Activated T-cell treated with anti-CD3 and anti-CD28 coated beads, Interleukin-2, amount 50 U/mL, for 4 hours (primary cell): Measurements from ENCODE around the gene IMP4. TPM values are rescaled to one million over a fixed set of nuclear protein-coding genes. Genes with fewer than 3 reads are reported as not detected.

Source experiments
- ATAC-seq, 2 donors: fragments of 200-7000 bp; cut with Tn5 transposase; one replicate each; pipeline ENCODE4 v1.10.0; 2021
- DNase-seq: peaks from one replicate; pipeline ENCODE4 v3.0.0-alpha.2; 2020
- H3K27me3 Mint-ChIP-seq: one replicate; pipeline ENCODE4 v1.8.0; 2021; ENCODE audit warnings: low read depth, mixed read lengths
- H3K36me3 Mint-ChIP-seq: one replicate; pipeline ENCODE4 v1.8.0; 2022; ENCODE audit warnings: mixed read lengths; ENCODE audit not compliant: insufficient read depth
- H3K4me1 Mint-ChIP-seq: one replicate; pipeline ENCODE4 v1.8.0; 2021; ENCODE audit warnings: low read depth, mixed read lengths
- H3K4me3 Mint-ChIP-seq: one replicate; pipeline ENCODE4 v1.8.0; 2021; ENCODE audit warnings: mild to moderate bottlenecking, moderate library complexity, mixed read lengths
- H3K9me3 Mint-ChIP-seq: one replicate; pipeline ENCODE4 v1.8.0; 2021; ENCODE audit warnings: mixed read lengths
- total RNA-seq, 3 donors: library from RNA; stranded (reverse); gene quantifications; one replicate each; pipeline ENCODE4 v1.2.1, GENCODE V29; 2021

Gene IMP4
- total RNA-seq, 3 donors from 2014 or later, result 316 to 326 (median 319) TPM

DNA sequence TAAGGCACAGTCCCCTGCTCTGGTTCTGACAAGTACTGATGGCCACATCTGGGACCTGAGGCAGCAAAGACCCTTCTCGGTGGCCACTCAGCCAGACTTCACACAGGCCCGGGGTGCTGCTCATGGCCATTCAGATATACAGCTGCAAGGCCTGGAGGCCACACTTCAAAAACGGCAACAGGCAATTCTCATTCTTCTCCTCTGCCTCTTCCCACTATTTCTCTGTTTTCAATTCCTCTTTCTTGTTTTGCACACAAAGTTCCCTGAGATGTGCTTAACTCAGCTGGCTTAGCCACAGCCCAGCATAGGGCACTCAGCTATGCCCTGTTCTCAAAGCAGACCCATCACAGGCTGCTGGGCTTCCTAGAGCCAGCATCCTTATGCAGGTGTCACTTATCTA lies 43.0 kb downstream of the IMP4 start:
- no peaks in the 10 kb centered on the region for H3K27me3 Mint-ChIP-seq
- H3K4me3 Mint-ChIP-seq, result no peak overlapping the region
- DNase-seq (no peak), ATAC-seq (no peak)
- H3K4me1 Mint-ChIP-seq, result no peaks in the 10 kb centered on the region
- peaks cover 9% of the 10 kb centered on the region for H3K36me3 Mint-ChIP-seq
- H3K9me3 Mint-ChIP-seq, result no peaks in the 10 kb centered on the region

DNA sequence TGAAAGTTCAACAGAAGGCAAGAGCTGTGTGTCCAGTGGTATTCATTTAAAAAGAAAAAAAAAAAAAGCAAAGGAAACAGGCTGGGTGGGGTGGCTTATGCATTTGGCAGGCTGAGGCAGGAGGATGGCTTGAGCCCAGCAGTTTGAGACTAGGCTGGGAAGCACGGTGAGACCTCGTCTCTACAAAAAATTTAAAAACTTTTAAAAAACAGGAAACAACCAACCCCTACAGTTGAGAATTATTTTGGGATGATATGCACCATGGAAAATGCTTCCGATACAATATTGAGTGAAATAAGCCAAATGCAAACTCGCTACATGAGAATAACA lies 44.3 kb downstream of the IMP4 start:
- H3K4me1 Mint-ChIP-seq, result peaks cover 6% of the 10 kb centered on the region
- peaks cover 5% of the 10 kb centered on the region for H3K27me3 Mint-ChIP-seq
- peaks cover 9% of the 10 kb centered on the region for H3K36me3 Mint-ChIP-seq

DNA sequence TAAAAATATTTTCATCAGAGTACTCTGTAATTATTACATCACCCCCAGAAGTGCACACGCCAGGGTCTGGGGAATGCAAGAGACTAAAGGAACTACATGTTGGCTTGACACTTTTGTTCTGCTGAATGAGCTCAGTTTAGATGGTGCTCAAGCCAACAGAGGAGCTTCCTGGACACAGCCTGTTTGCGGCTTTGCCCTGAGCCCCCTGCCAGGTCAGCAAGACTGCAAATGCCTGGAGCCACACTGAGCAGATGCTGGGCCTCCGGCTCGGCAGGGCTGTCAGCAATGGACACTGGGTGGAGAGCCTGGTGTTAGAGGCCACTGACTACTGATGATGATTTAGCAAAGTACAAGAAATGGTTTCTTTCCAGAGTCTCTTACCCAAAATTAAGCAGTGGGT lies 45.1 kb downstream of the IMP4 start:
- no peak for ATAC-seq
- H3K9me3 Mint-ChIP-seq, result no peaks in the 10 kb centered on the region
- peaks cover 6% of the 10 kb centered on the region for H3K27me3 Mint-ChIP-seq
- peaks cover 2% of the 10 kb centered on the region for H3K36me3 Mint-ChIP-seq
- H3K4me1 Mint-ChIP-seq, result peaks cover 6% of the 10 kb centered on the region
- no peak for DNase-seq
- no peak overlapping the region for H3K4me3 Mint-ChIP-seq

More for the DNA sequence above, 44.3 kb downstream of the IMP4 start:
- ATAC-seq, result no peak
- H3K9me3 Mint-ChIP-seq, result no peaks in the 10 kb centered on the region
- DNase-seq, result no peak
- no peak overlapping the region for H3K4me3 Mint-ChIP-seq

DNA sequence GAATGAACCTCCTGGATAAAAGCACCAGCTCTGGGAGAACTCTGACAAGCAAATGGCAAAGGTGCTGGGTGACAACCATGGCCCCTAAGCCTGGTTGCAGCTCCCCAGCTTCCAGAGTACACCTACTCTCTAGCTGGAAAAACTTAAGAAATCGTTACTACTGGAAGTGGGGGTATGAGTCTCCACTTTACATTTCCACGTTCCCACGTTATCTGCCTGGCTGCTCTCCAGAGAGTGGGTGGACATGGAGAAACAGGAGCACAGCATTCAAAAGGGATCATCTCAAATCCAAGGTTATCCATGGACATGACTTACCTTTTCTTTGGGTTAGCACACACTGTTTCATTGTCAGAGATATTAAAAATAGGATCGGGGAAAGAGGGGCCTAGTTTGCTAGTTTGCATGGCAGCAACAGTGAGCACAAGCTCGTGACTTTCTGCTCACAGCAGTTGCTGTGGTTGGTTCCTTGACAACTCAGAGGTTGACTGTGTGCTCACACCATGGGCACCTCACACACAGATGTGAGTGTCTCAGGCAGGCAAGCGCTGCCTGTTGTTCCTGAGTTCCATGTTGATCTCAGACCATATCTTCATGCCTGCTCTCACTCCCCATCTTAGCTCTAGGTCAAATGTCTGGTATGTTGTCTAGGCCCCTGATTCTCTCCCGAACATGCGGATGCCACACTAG lies 45.7 kb downstream of the IMP4 start:
- Mint-ChIP-seq H3K36me3 (no peaks in the 10 kb centered on the region), H3K4me1 (peaks cover 6% of the 10 kb centered on the region), H3K27me3 (peaks cover 7% of the 10 kb centered on the region), H3K4me3 (no peak overlapping the region), H3K9me3 (no peaks in the 10 kb centered on the region)
- DNase-seq, result no peak
- ATAC-seq, result no peak

DNA sequence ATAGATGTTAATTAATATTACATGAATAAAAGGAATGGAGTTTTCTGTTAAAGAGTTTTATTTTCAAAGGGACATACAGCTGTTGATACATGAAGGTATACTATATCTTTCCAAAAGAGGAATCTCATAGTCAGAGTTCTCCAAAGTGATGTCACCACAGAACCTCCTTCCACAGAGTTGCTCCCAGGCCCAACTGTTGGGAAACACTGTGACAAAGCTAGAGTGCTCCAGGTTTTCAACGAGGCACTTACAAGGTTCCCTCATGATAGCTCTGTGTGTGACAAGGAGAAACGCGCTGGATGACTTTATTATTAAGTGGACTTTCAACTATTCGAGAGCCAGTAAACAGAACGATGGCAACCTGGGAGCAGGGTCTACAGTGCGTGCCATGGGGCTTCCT lies 46.7 kb downstream of the IMP4 start:
- ATAC-seq, result no peak
- no peak for DNase-seq
- Mint-ChIP-seq H3K36me3 (no peaks in the 10 kb centered on the region), H3K4me1 (peaks cover 6% of the 10 kb centered on the region), H3K4me3 (no peak overlapping the region), H3K27me3 (peaks cover 7% of the 10 kb centered on the region), H3K9me3 (no peaks in the 10 kb centered on the region)

DNA sequence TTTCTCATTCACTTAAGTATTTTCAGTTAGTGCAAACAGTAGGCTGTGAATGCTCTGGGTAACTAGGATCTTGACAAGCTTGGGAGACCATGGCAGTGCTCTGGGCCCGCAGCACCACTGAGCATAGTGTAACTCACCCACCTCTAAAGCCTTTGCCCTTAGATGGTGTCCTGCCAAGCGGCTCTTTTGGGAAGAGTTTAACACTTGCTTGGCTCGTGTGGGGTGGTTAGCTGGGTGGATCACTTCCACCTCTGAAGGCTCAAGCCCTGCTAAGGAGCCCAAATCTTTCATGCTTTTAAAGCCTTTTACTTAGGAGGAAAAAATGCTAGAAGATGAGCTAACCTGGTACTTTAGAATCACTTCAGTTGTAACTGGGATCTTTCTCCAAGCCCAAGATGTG lies 47.1 kb downstream of the IMP4 start:
- H3K36me3 Mint-ChIP-seq, result no peaks in the 10 kb centered on the region
- no peaks in the 10 kb centered on the region for H3K9me3 Mint-ChIP-seq
- H3K4me1 Mint-ChIP-seq, result peaks cover 6% of the 10 kb centered on the region
- DNase-seq (no peak), ATAC-seq (no peak)
- H3K27me3 Mint-ChIP-seq, result peaks cover 7% of the 10 kb centered on the region
- peak overlapping the region; percentile 37 for H3K4me3 Mint-ChIP-seq

DNA sequence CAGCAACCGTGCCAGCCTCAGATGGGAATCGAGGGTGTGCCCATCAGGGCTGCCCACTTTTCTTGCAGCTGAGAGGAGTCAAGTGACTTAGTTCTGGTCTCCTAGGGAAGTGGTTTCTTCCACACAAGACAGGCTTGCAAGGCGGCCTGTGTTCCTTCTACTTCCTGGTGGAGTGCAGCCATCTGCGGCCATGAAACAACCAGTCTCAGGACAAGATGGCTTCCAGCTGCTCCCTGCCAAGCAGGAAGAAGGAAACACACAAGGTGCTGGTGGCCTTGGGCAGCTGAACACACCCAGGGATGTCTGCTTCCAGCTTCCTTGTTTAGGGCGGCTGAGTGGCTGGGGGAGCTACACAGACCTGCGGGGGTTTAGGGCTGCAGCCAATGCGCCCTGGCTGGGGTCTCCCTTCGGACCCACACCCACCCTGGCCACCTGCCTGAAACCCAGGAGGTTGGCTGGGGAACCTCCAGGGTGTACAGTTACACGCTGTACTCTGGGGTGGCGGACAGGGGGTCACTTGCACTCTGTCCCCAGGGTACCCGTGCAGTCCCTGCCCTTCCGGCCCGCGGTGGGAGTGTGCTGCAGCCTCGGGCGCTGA lies 47.9 kb downstream of the IMP4 start:
- ATAC-seq (no peak), DNase-seq (no peak)
- H3K9me3 Mint-ChIP-seq, result no peaks in the 10 kb centered on the region
- H3K4me1 Mint-ChIP-seq, result peaks cover 6% of the 10 kb centered on the region
- no peaks in the 10 kb centered on the region for H3K36me3 Mint-ChIP-seq
- H3K4me3 Mint-ChIP-seq, result peak overlapping the region; percentile 82
- peaks cover 7% of the 10 kb centered on the region for H3K27me3 Mint-ChIP-seq

DNA sequence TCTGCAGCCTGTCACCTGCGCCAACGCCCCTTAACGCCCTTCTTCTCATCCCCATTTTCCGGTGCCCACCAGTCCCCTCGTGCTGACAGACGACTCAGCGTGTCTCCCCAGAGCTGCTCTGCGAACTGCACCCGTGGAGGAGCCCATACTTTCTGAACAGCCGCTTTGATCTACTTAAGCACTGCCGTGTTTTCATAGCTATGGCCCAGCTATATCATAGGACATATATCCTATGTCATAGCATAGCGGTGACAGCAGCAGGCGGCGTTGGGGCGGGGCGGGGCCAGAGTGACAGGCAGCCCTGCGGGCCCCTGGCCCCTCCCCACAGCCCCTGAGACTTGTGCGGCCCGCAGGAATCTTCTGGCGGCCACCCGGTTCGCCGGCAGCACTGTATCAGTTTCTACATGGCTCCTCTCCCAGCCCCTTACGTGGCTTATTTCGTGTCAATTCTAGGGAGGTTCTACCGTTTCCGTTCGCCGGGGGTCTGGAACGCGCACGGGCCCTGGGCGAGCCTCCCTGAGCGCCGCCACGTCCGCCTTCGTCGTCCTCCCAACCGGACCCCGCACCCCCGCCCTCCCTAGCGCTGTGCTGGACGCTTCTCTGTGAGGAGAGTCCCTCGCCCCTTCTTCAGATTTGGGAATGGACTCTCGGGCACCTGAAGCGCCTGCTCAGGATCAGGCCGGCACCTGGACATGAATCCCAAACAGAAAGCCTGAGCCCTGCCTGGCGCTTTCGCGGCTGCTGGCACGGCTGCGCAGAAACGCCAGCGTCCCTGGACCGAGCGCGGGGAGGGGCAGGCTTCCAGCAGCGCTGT lies 48.6 kb downstream of the IMP4 start:
- Mint-ChIP-seq H3K27me3 (peaks cover 9% of the 10 kb centered on the region), H3K4me1 (peaks cover 6% of the 10 kb centered on the region), H3K9me3 (no peaks in the 10 kb centered on the region), H3K36me3 (no peaks in the 10 kb centered on the region), H3K4me3 (peak overlapping the region; percentile 82)
- DNase-seq, result peak; percentile 49
- ATAC-seq, result peak; percentile 98 to 99

DNA sequence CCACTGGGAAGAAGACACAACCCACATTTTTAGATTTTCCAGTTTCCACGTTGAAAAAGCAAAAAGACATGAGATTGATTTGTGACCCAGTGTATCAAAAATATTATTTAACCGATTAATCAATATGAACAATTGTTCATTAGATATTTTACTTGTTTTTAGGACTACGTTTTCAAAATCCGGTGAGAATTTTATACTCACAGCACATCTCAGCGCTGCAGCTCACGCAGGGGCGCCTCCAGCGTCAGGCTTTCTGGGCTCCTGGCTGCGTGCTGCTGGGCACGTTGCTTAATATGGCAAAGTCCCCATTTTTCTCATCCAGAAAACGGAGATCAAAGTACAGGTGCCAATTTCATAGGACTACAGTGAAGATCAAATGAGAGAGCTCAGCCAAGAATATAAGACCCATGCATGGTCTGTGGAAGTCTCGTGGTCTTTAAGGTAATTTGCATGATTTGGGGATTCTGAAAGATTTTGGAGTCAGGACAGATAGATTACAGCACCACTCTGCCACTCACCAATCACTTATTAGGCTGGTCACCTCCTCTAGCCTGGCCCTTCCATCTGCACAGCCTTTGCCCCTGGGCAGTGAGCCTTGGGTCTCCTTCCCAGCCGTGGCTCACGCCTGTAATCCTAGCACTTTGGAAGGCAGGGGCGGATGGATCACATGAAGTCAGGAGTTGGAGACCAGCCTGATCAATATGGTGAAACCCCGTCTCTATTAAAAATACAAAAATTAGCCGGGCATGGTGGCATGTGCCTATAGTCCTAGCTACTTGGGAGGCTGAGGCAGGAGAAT lies 49.4 kb downstream of the IMP4 start:
- no peaks in the 10 kb centered on the region for H3K36me3 Mint-ChIP-seq
- H3K4me1 Mint-ChIP-seq, result peaks cover 6% of the 10 kb centered on the region
- H3K9me3 Mint-ChIP-seq, result no peaks in the 10 kb centered on the region
- no peak for DNase-seq
- H3K27me3 Mint-ChIP-seq, result peaks cover 10% of the 10 kb centered on the region
- no peak for ATAC-seq
- peak overlapping the region; percentile 82 for H3K4me3 Mint-ChIP-seq

DNA sequence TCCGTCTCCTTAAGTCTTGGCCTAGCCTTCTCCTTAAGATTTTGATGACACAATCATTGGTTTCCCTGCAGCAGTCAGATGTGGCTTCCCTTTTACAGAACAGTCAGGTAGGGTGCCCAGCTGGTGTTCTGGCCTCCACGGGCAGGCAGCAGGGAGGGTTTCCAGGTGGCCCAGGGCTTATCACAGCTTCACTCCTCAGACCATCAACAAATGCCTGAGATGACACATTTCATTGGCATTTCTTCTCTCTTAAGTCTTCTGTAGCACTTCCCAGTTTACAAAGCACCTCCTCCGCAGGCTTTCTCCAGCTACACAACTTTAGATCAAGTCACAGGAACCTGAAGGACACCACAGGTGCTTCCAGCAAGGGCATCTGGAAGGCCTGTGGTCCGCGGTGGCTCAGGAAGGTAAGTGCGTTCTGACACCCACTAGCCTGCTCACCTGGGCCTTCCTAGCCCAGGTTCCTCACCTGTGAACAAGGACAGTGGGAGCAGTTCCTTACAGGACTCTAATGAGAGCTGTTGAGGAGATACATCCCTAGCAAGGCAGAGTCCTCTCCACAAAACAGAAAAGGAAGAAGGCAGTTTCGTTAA lies 50.7 kb downstream of the IMP4 start:
- Mint-ChIP-seq H3K4me3 (no peak overlapping the region), H3K9me3 (no peaks in the 10 kb centered on the region), H3K27me3 (peaks cover 10% of the 10 kb centered on the region), H3K4me1 (peaks cover 6% of the 10 kb centered on the region), H3K36me3 (no peaks in the 10 kb centered on the region)
- DNase-seq (no peak), ATAC-seq (no peak)

Other genes starting within 250 kb of the IMP4 start
- not detected for gene POTEF, start 213.7 kb upstream of the IMP4 start, total RNA-seq
- under 1 TPM; 0.23 to 0.43 (median 0.29) TPM for gene CCDC74B, start 197.8 kb upstream of the IMP4 start, total RNA-seq
- 100 to 1,000 TPM; 102 to 113 (median 103) TPM for gene SMPD4, start 161.3 kb upstream of the IMP4 start, total RNA-seq
- gene MZT2B, start 160.6 kb upstream of the IMP4 start, total RNA-seq, result 100 to 1,000 TPM; 263 to 292 (median 276) TPM
- not detected for gene TUBA3E, start 144.5 kb upstream of the IMP4 start, total RNA-seq
- gene PTPN18, start 13.2 kb downstream of the IMP4 start, total RNA-seq, result 10 to 100 TPM; 26.6 to 30.4 (median 30.0) TPM
- gene POTEI, start 166.4 kb downstream of the IMP4 start, total RNA-seq, result not detected
- gene CFC1B, start 178.3 kb downstream of the IMP4 start, total RNA-seq, result not detected